Loucy (cell line): ENCODE results near the gene ATG7.

Experiments used
- H2AFZ ChIP-seq: fragments of 200-600 bp; sonication (generic); 2 replicates; pipeline ENCODE4 v1.6.0; 2016; ENCODE audit warnings: antibody characterized with exemption, mild to moderate bottlenecking, low read length, moderate library complexity
- H3F3A ChIP-seq: fragments of 200-600 bp; 2 replicates; pipeline ENCODE4 v1.6.0; 2016; ENCODE audit warnings: antibody characterized with exemption, low read depth, mild to moderate bottlenecking
- H3K27me3 ChIP-seq: fragments of 200-600 bp; sonication (generic); 2 replicates; pipeline ENCODE4 v1.6.1; 2014; ENCODE audit warnings: low read length, mild to moderate bottlenecking; ENCODE audit not compliant: insufficient read depth, poor library complexity, severe bottlenecking
- H3K36me3 ChIP-seq: fragments of 200-600 bp; sonication (generic); 2 replicates; pipeline ENCODE4 v1.6.1; 2016; ENCODE audit warnings: low read length; ENCODE audit not compliant: insufficient read depth
- H3K4me1 ChIP-seq: fragments of 200-600 bp; sonication (generic); 2 replicates; pipeline ENCODE4 v1.5.1; 2014; ENCODE audit warnings: low read length, mild to moderate bottlenecking; ENCODE audit not compliant: insufficient read depth, poor library complexity, severe bottlenecking
- H3K4me2 ChIP-seq: fragments of 200-600 bp; sonication (generic); 2 replicates; pipeline ENCODE4 v1.6.0; 2014; ENCODE audit warnings: antibody characterized with exemption, low read length, low read depth, mild to moderate bottlenecking; ENCODE audit not compliant: poor library complexity, severe bottlenecking
- H3K4me3 ChIP-seq: fragments of 200-600 bp; sonication (generic); 2 replicates; pipeline ENCODE4 v1.5.1; 2014; ENCODE audit warnings: low read length, mild to moderate bottlenecking, mixed read lengths; ENCODE audit not compliant: poor library complexity, severe bottlenecking
- H3K79me2 ChIP-seq: fragments of 200-600 bp; sonication (generic); 2 replicates; pipeline ENCODE4 v1.6.1; 2014; ENCODE audit warnings: low read length; ENCODE audit not compliant: insufficient read depth
- H3K9ac ChIP-seq: fragments of 200-600 bp; sonication (generic); 2 replicates; pipeline ENCODE4 v1.6.0; 2014; ENCODE audit warnings: mild to moderate bottlenecking, low read depth, low read length, moderate library complexity; ENCODE audit not compliant: poor library complexity, severe bottlenecking
- H3K9me2 ChIP-seq: fragments of 200-600 bp; sonication (generic); replicated peaks from 2 replicates; pipeline ENCODE4 v1.6.1; 2016; ENCODE audit warnings: low read depth, low read length, mixed read lengths
- H3K9me3 ChIP-seq: fragments of 200-600 bp; sonication (generic); 2 replicates; pipeline ENCODE4 v1.6.1; 2014; ENCODE audit warnings: mild to moderate bottlenecking, antibody characterized with exemption, low read length, low read depth; ENCODE audit not compliant: insufficient read depth
- H4K20me1 ChIP-seq: fragments of 200-600 bp; sonication (generic); 2 replicates; pipeline ENCODE4 v1.6.0; 2014; ENCODE audit warnings: antibody characterized with exemption, low read length, mild to moderate bottlenecking; ENCODE audit not compliant: insufficient read depth, poor library complexity, severe bottlenecking
- CTCF ChIP-seq: fragments of 200-600 bp; sonication (generic); conservative IDR thresholded peaks from 2 replicates; pipeline ENCODE4 v1.5.1; 2014; ENCODE audit warnings: mild to moderate bottlenecking, antibody characterized with exemption, low read length
- EZH2phosphoT487 ChIP-seq: fragments of 200-600 bp; IDR thresholded peaks from 2 replicates; pipeline ENCODE4 v1.6.1; 2018; ENCODE audit warnings: antibody characterized with exemption, mild to moderate bottlenecking, moderate library complexity, borderline replicate concordance

Gene ATG7

GRCh38 chr3:11394392-11394791 is 122.2 kb downstream of the ATG7 start:
- Histone ChIP-seq H3K9me2 (no peaks in the 10 kb centered on the region), H3K4me3 (no peak overlapping the region), H2AFZ (no peak overlapping the region), H4K20me1 (no peaks in the 10 kb centered on the region), H3K27me3 (no peaks in the 10 kb centered on the region), H3K9me3 (no peaks in the 10 kb centered on the region), H3K36me3 (no peaks in the 10 kb centered on the region), H3K79me2 (no peaks in the 10 kb centered on the region), H3F3A (no peaks in the 10 kb centered on the region), H3K9ac (no peak overlapping the region), H3K4me1 (peaks cover 12% of the 10 kb centered on the region), H3K4me2 (no peak overlapping the region)
- TF ChIP-seq CTCF (no peak), EZH2phosphoT487 (no peak)

- Histone ChIP-seq H3K4me3 (no peak overlapping the region), H3K9ac (no peak overlapping the region), H3K79me2 (no peaks in the 10 kb centered on the region), H3F3A (no peaks in the 10 kb centered on the region), H3K9me2 (no peaks in the 10 kb centered on the region), H3K27me3 (no peaks in the 10 kb centered on the region), H3K9me3 (no peaks in the 10 kb centered on the region), H2AFZ (no peak overlapping the region), H3K36me3 (no peaks in the 10 kb centered on the region), H4K20me1 (no peaks in the 10 kb centered on the region), H3K4me1 (no peaks in the 10 kb centered on the region), H3K4me2 (no peak overlapping the region)
- TF ChIP-seq EZH2phosphoT487 (no peak), CTCF (no peak)
Measured at GRCh38 chr3:11400213-11400612, 128.0 kb downstream of the ATG7 start.

- TF ChIP-seq CTCF: no peak
- no peak overlapping the region for H3K9ac ChIP-seq
- no peaks in the 10 kb centered on the region for H3K9me3 ChIP-seq
- no peak overlapping the region for H2AFZ ChIP-seq
- no peaks in the 10 kb centered on the region for H3K9me2 ChIP-seq
- no peak overlapping the region for H3K4me2 ChIP-seq
- no peak overlapping the region for H3K4me3 ChIP-seq
- H4K20me1 ChIP-seq: no peaks in the 10 kb centered on the region
- H3F3A ChIP-seq: no peaks in the 10 kb centered on the region
- no peaks in the 10 kb centered on the region for H3K4me1 ChIP-seq
- H3K79me2 ChIP-seq: no peaks in the 10 kb centered on the region
- no peaks in the 10 kb centered on the region; the same call in 1 of the 2 replicates for H3K36me3 ChIP-seq
- no peaks in the 10 kb centered on the region for H3K27me3 ChIP-seq
Measured at GRCh38 chr3:11401434-11401833, 129.2 kb downstream of the ATG7 start.
